ENCODE data around the gene CIRBP.

DNA sequence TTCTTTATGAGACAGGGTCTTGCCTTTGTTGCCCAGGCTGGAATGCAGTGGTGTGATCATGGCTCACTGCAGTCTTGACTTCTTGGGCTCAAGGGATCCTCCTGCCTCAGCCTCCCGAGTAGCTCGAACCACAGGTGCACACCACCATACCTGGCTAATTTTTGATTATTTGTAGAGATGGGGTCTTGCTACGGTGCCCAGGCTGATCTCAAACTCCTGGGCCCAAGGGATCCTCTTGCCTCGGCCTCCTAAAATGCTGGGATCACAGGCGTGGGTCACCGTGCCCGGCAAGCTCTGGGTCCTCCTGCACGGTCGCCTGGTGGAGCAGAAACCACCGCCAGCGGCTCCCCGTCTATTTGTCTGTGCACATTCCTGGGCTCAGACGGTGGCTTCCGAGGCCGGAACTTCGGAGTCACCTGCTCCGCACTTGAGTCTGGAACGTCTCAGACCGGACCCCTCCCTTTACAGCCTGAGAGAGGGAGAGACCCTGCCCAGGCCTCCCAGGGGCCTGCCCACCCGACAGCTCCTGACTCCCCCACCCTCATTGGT is 38.7 kb downstream of the CIRBP start:
- no peak for TF ChIP-seq POLR2A (IDR thresholded peaks at IDR 0.05)
- TF ChIP-seq, protein P1, sequence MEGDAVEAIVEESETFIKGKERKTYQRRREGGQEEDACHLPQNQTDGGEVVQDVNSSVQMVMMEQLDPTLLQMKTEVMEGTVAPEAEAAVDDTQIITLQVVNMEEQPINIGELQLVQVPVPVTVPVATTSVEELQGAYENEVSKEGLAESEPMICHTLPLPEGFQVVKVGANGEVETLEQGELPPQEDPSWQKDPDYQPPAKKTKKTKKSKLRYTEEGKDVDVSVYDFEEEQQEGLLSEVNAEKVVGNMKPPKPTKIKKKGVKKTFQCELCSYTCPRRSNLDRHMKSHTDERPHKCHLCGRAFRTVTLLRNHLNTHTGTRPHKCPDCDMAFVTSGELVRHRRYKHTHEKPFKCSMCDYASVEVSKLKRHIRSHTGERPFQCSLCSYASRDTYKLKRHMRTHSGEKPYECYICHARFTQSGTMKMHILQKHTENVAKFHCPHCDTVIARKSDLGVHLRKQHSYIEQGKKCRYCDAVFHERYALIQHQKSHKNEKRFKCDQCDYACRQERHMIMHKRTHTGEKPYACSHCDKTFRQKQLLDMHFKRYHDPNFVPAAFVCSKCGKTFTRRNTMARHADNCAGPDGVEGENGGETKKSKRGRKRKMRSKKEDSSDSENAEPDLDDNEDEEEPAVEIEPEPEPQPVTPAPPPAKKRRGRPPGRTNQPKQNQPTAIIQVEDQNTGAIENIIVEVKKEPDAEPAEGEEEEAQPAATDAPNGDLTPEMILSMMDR (IDR thresholded peaks at IDR 0.05) = no peak
